Neural cell (in vitro differentiated cells): ENCODE data around the gene HCN1.

ENCODE experiments used
- TF ChIP-seq, protein P1 (sequence below): IDR thresholded peaks from 2 replicates; pipeline ENCODE4 v1.6.1; 2012; ENCODE audit warnings: borderline replicate concordance
- TF ChIP-seq, protein P2 (sequence below): fragments of 450-650 bp; IDR thresholded peaks from 2 replicates; pipeline ENCODE4 v1.5.1; 2014; ENCODE audit warnings: antibody characterized with exemption, mild to moderate bottlenecking, moderate library complexity; ENCODE audit not compliant: poor library complexity, severe bottlenecking

DNA sequence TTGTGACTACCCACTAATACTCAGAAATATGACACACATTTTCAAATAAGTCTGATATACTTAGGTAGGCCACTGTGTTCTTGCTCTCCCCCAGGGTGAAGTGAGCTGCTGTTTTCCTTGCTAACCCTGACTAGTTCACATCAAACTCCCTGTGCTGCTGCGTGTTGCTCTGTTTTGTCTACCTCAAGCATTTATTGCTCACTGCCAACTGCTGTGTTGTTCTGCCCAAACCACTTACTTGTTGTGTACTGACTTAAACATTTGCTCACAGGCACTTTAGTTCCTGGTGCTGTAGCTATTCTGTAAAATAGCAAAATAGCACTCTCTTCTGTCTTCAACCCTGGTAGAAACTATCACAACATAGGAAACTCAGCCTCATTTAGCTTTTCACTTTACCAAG lies 255.7 kb downstream of the HCN1 start:
- TF ChIP-seq, protein P1, sequence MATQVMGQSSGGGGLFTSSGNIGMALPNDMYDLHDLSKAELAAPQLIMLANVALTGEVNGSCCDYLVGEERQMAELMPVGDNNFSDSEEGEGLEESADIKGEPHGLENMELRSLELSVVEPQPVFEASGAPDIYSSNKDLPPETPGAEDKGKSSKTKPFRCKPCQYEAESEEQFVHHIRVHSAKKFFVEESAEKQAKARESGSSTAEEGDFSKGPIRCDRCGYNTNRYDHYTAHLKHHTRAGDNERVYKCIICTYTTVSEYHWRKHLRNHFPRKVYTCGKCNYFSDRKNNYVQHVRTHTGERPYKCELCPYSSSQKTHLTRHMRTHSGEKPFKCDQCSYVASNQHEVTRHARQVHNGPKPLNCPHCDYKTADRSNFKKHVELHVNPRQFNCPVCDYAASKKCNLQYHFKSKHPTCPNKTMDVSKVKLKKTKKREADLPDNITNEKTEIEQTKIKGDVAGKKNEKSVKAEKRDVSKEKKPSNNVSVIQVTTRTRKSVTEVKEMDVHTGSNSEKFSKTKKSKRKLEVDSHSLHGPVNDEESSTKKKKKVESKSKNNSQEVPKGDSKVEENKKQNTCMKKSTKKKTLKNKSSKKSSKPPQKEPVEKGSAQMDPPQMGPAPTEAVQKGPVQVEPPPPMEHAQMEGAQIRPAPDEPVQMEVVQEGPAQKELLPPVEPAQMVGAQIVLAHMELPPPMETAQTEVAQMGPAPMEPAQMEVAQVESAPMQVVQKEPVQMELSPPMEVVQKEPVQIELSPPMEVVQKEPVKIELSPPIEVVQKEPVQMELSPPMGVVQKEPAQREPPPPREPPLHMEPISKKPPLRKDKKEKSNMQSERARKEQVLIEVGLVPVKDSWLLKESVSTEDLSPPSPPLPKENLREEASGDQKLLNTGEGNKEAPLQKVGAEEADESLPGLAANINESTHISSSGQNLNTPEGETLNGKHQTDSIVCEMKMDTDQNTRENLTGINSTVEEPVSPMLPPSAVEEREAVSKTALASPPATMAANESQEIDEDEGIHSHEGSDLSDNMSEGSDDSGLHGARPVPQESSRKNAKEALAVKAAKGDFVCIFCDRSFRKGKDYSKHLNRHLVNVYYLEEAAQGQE, result no peak
- TF ChIP-seq, protein P2, sequence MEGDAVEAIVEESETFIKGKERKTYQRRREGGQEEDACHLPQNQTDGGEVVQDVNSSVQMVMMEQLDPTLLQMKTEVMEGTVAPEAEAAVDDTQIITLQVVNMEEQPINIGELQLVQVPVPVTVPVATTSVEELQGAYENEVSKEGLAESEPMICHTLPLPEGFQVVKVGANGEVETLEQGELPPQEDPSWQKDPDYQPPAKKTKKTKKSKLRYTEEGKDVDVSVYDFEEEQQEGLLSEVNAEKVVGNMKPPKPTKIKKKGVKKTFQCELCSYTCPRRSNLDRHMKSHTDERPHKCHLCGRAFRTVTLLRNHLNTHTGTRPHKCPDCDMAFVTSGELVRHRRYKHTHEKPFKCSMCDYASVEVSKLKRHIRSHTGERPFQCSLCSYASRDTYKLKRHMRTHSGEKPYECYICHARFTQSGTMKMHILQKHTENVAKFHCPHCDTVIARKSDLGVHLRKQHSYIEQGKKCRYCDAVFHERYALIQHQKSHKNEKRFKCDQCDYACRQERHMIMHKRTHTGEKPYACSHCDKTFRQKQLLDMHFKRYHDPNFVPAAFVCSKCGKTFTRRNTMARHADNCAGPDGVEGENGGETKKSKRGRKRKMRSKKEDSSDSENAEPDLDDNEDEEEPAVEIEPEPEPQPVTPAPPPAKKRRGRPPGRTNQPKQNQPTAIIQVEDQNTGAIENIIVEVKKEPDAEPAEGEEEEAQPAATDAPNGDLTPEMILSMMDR, result no peak
